GM21619 (cell line): ENCODE measurements around the gene OR2M5.

Source experiments
- ATAC-seq: cut with Tn5 transposase; IDR thresholded peaks from one replicate; pipeline ENCODE4 v1.9.1; 2021; ENCODE audit not compliant: unreplicated experiment

Gene OR2M5, protein sequence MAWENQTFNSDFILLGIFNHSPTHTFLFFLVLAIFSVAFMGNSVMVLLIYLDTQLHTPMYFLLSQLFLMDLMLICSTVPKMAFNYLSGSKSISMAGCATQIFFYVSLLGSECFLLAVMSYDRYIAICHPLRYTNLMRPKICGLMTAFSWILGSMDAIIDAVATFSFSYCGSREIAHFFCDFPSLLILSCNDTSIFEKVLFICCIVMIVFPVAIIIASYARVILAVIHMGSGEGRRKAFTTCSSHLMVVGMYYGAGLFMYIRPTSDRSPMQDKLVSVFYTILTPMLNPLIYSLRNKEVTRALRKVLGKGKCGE

DNA sequence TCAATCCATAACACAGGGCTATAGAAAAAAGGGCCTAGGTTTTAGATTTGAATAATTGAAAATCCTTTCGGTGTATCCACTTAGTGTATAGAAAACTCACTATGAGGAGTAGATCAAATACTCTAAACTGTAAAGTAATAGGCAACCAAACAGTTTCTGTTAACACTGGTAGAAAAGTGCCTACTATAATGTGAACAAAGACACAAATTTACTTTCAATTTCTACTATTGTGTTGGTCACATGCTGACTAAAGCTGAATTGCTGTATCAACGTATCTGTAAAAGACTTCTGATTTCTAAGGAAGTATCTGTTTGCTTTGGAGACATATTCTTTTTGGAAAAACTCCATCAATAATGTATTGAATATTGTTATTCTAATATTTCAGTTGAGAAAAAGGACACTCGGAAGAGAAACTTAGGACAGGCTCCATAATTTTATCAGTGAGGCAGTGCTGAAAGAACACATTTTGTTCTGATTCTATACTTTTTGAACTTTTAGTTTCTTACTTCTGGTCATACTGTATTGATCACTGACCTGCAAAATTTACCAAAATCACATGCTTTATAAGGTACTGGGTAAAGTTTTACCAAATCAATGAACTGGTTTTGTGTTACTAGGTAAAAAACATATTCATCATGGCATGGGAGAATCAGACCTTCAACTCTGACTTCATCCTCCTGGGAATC lies at the start of gene OR2M5:
Gene OR2M5, plus strand, starts transcription at position 636 of the 686 bp plus-strand sequence. Its CDS starts 0 bp downstream, at position 636.
- ATAC-seq, result no peak

DNA sequence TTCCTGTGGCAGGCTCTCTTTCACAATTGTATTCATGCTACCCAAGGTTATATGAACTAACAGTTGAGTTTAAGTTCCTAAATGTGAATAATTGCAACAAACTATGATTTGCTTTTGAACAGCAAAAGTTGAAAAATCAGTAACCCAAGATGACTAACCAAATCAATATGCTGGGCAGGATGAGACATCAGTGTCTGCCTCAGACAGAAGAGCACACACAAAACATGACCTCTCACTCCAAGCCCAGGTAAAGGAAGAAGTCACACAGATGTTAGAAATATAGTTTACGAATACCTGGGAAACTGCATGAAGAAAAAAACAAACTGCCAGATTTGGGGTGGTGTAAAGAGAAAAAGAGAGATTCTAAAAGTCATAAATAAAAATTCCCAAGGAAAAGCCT lies 46.4 kb upstream of the OR2M5 start:
- no peak for ATAC-seq

DNA sequence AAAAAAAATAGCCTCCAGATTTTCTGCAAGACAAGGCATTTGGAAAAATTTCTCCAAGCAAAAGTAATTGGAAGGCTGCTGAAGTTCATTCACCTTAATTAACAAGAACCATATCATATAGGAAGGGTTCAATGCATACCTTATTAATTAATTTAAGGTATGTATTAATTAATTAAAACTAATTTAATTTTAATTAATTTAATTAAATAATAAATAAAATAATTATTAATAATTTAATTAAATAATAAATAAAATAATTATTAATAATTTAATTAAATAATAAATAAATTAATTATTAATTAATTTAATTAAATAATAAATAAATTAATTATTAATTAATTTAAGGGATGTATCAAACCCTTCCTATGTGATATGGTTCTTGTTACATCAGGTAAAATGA lies 42.1 kb upstream of the OR2M5 start:
- ATAC-seq, result no peak

DNA sequence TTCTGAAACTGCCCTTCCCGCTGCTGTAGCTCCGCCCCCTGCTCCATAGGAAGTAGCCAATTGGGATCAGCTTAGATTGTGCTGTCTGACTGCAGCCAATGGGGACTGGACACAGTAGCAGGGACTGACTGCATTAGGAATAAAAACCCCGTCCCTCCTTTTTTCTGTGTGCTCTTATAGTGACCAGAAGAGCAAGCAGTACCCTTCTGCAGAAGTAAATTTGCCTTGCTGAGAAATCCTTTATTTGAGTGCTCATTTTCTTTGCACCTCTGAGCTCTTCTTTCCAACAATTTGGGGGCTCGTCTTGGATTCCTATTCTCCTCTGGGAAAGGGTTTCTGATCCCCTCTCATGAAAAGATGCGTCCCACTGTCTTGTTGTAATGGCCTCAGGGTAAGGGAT lies 33.8 kb upstream of the OR2M5 start:
- no peak for ATAC-seq

DNA sequence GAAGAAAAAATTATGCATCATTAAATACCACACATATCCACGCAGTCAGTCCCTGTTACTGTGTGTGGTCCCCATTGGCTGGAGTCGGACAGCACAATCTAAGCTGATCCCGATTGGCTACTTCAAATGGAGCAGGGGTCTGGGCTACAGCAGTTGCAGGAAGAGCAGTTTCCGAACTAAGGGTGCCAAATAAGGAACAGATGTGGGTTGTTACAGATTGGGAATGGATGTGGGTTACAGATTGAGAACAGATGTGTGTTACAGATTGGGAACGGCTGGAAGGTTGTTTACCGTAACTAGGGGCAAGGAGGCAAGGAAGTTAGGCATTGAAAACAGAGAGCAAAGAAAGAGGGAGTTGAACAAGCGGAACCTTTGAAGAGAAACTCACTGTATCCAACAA lies 30.1 kb upstream of the OR2M5 start:
- no peak for ATAC-seq

DNA sequence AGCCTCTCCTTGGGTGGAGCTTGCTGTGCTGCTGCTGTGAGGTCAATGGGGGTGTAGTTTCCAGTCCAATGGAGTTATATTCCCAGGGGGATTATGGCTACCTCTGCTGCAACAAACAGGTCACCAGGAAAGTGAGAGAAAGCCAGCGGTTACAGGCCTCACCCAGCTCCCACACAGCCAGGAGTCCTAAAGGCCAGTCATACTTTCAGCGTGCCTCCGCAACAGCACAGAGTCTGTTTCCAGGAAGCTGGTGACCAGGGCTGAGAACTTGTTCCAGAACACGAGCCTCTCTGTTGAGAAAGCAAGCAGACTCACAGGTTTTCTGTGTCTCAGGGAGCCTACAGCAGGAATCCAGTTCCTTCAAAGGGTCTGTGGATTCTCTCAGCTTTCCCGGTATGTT lies 17.3 kb upstream of the OR2M5 start:
- no peak for ATAC-seq

DNA sequence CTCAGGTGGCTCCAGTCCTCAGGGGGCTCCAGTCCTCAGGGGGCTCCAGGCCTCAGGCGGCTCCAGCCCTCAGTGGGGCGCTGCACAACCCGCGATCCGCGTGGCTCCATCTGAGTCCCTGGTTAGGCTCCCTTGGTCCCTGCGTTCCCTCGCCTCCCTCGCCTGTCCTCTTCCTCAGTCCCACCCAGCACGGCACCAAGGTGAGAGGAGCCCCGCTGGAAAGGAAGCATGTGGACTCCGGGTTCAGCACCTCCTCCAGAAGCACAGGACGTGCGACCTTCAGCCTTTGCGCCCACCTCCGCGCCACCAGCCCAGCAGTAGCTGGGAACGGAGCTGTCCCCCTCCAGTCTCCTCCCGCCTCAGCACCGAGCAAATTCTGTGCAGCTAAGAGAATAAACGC lies 8.1 kb upstream of the OR2M5 start:
- ATAC-seq, result no peak

DNA sequence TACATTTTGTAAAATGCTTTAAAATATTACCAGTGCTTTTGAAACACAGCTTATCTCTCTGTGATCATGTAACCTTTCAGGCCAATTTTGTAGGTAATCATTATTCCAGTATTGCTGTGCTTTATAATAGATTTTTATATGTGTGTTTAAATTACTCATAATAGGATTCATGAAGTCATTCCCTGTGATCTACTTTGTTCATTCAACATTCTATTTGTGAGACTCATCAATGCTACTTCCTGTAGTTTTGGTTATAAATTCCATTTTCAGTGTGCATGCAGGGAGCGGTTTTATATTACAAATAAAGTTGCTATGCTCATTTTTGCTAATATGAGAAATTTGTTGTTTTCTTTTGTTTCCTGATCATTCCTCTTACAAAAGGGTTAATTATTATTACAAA lies 4.1 kb upstream of the OR2M5 start:
- no peak for ATAC-seq

DNA sequence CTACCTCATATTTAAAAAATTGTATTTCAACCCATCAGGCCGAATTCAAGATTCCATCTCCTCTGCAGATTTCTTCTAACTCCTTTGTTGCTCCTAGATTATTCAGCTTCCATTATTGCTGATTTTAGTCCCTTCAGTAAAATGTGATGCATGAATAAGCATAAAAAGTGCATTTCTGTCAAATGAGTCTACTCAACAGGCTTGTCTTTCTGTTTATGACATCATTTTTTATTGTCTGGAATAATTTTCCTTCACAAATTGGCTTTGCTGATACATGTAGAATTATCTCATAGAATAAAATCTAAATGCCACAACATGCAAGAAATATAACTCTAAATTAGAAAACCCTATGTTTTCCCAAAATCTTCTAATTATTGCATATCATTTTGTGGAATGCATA lies 1.6 kb upstream of the OR2M5 start:
- ATAC-seq, result no peak

DNA sequence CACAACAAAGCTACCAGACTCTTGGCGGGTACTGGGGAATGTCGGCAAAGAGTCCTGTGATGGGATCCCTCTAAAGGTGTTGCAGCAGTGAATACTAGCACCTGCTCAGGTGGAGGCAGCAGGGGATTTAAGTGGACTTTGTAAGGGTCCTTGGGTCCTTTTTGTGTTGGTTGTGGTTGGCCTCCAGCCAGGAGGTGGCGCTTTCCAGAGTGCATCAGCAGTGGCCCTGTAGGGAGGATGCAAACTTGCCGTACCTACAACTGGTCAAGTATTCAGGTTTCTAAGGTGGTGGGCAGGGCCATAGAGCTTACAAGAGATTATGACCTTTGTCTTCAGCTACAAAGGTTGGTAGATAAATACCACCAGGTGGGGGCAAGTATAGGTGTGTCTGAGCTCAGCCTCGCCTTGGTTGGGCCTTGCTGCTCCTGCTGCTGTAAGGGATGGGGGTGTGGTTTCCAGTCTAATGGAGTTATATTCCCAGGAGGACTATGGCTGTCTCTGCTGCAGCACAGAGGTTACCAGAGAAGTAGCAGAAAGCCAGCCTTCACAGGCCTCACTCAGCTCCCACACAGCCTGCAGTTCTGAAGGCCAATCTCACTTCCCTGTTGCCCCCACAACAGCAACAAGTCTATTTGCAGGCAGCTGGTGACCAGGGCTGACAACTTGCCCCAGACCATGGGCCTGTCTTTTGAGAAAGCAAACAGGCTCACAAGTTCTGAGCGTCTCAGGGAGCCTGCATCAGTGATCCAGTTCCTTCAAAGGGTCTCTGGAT lies 7.3 kb downstream of the OR2M5 start:
- ATAC-seq, result no peak

DNA sequence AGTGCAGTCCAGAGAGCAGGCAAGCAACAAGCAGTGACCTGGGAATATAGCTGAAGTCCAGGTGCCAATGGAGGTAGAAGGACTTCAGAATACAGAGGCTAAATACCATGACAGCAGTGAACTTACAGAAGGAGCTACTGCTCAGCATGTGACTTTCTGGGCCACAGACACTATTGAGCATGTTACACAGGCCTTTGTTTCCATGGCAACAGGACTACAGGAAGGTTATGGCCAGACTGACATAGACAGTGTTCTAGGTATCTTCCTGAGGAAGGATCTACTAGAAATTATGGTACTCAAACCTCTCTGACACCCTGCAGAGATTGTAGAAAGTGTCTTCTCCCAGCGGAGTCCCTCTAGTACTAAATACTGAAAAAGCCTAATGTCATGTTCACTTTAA lies 11.0 kb downstream of the OR2M5 start:
- no peak for ATAC-seq

DNA sequence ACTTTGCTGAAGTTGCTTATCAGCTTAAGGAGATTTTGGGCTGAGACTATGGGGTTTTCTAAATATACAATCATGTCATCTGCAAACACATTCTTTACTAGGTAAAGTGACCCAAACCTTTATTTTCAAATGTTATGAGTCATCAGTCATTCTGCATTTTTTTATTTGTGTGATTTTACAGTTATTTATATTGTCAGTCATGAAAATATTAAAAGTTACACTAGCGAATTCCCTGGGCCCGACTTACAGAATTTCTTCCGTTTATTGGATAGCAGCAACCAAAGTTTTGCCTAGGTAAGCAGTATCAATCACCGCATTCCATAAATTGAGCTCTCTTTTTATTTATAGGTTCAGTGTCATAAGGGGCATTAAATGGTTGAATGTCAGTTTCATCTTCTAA lies 13.8 kb downstream of the OR2M5 start:
- ATAC-seq, result no peak

DNA sequence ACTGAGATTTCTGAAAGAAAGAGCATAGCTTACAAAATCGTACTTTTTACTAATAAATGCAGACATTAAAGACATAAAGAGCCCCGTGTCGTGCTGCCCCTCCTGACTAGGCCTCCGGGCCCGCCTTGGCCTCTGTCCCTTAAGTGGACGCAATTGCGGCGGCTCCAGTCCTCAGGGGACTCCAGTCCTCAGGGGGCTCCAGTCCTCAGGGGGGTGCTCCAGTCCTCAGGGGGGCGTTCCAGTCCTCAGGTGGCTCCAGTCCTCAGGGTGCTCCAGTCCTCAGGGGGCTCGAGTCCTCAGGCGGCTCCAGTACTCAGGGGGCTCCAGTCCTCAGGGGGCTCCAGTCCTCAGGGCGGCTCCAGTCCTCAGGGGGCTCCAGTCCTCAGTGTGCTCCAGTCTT lies 19.1 kb downstream of the OR2M5 start:
- no peak for ATAC-seq

DNA sequence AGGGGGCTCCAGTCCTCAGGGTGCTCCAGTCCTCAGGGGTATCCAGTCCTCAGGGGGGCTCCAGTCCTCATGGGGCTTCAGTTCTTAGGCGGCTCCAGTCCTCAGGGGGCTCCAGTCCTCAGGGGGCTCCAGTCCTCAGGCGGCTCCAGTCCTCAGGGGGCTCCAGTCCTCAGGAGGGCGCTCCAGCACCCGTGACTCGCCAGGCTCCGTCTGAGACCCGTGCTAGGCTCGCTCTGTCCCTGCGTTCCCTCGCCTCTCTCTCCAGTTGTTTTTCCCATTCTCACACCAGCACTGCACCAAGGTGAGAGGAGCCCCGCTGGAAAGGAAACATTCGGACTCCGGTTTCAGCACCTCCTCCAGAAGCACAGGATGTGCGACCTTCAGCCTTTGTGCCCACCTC lies 20.2 kb downstream of the OR2M5 start:
- no peak for ATAC-seq

DNA sequence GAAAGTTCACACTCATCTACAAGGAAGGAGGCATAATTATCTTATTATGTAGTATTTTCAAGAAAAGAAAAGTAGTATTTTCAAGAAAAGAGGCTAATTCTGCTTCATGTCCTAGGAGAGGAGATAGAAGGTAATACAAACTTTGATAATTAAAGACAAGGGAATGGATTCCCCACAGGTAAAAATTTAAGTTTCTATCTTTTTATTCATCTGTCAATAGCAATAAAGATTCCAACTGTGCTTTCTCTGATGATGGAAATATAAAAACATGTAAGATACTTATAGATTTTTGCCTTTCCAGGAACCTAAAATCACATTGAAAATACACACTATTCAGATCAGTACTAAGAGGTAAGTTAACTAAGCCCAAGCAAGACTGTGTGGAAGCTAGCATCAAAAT lies 29.6 kb downstream of the OR2M5 start, which contains the start of gene OR2M2:
Gene OR2M2, plus strand, starts transcription at position 301 of the 400 bp plus-strand sequence. CDS start 5,165 bp downstream, outside the sequence.
- no peak for ATAC-seq

DNA sequence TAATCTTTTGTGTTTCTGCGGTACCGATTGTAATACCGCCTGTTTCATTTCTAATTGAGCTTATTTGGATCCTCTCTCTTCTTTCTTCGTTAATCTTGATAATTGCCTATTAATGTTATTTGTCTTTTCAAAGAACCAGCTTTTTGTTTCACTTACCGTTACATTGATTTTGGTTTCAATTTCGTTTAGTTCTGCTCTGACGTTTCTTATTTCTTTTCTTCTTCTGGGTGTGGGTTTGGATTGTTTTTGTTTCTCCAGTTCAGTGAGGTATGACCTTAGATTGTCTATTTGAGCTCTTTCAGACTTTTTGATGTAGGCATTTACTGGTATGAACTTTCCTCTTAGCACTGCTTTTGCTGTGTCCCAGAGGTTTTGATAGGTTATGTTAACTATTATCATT lies 39.0 kb downstream of the OR2M5 start:
- no peak for ATAC-seq

DNA sequence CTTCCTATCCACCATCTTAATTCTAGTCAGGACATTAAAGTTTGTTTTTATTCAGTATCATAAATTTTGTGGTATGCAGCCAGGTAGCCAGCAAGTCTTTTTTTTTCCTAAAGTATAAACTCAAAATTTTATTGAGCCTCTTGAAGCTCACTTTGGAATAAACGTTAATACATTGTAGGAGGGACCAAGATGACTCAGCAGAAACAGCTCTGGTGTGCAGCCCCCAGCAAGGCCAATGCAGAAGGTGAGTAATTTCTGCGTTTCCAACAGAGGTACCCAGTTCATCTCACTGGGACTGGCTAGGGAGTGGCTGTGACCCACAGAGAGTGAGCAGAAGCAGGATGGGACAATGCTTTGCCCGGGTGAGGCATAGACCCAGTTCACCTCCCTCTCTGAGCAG lies 42.4 kb downstream of the OR2M5 start:
- no peak for ATAC-seq

DNA sequence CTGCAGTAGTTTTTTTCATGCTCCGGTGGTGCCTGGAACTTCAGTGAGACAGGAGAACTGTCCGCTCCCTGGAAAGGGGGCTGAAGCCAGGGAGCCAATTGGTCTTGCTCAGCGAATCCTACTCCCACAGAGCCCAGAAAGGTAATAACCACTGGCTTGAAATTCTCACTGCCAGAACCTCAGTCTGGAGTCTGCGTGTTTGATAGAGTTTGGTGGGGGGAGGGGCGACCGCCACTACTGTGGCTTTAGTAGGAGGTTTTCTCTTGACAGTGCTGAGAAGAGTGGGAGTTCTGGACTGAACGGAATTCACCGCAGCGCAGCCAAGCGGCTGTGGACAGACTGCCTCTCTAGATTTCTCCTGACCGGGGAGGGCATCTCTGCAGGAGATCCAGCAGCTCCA lies 44.1 kb downstream of the OR2M5 start:
- ATAC-seq, result no peak

DNA sequence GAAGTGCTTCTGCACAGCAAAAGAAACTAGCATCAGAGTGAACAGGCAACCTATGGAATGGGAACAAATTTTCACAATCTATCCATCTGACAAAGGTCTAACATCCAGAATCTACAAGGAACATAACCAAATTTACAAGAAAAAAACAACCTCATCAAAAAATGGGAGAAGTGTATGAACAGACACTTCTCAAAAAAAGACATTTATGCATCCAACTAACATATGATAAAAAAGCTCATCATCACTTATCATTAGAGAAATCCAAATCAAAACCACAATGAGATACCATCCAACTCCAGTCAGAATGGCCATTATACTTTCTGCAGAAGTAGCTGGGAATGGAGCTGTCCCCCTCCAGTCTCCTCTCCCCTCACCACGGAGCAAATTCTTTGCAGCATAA lies 49.2 kb downstream of the OR2M5 start:
- no peak for ATAC-seq
